HG03139 (cell line): ENCODE data around the gene P2RX7.
"Not testable (repeated sequence)": the region's sequence is repeated elsewhere in the genome, so short reads cannot be mapped to it uniquely, and the experiment has no call there.

Source experiments
- ATAC-seq: cut with Tn5 transposase; IDR thresholded peaks from one replicate; pipeline ENCODE4 v1.9.1; 2021; ENCODE audit not compliant: unreplicated experiment

Gene P2RX7

DNA sequence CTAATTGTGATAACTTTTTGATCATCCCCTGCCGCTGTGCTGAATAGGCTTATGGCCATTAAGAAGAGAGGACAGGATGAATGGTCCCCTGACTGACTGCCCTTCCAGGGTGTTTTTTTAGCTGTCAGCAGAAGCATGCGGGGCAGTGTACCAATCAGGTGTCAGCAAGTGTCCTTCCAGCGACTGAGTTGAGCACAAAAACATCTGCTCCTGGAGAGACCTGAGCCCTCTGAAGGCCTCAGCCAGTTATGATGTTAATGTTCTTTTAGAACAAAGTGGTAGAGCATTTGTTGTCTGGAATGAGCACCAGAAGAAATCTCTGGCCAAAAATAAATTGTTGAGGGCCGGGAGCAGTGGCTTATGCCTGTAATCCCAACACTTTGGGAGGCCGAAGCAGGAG lies 37.5 kb downstream of the P2RX7 start:
- ATAC-seq = no peak

DNA sequence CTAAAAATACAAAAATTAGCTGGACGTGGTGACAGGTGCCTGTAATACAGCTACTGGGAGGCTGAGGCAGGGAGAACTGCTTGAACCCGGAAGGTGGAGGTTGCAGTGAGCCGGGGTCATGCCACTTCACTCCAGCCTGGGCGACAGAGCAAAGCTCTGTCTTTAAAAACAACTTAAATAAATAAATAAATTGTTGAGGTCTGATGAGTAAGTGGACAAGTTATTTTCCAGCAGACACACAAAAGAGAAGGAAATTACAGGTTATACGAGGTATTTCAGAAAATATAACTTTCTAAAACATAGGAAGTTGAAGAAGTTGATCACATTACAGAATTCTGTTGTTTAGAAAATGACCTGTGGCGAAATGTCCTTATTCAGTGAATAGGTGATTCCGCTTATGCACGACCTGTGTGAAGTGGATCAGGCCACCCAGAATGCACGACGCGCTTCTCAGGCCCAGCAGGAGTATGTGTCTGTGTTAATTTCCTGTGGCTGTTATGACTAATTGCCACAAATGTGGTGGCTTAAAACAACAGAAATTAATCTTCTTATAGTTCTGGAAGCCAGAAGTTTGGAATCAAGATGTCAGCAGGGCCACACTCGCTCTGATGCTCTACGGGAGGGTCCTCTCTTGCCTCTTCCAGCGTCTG lies 38.1 kb downstream of the P2RX7 start:
- no peak for ATAC-seq

DNA sequence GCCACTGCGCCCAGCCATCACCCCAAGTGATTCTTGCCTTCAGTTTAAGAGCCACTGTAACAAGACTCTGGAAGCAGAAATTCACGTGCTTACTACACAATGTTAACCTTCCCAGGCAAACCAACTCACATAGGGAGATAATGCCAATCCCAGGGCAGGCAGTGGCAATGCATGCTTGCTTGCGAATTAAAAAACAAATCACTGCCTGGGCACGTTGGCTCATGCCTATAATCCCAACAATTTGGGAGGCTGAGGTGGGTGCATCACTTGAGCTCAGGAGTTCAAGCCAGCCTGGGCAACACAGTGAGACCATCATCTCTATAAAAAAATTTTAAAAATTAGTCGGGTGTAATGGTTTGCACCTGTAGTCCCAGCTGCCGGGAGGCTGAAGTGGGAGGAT lies 39.5 kb downstream of the P2RX7 start:
- ATAC-seq = no peak

DNA sequence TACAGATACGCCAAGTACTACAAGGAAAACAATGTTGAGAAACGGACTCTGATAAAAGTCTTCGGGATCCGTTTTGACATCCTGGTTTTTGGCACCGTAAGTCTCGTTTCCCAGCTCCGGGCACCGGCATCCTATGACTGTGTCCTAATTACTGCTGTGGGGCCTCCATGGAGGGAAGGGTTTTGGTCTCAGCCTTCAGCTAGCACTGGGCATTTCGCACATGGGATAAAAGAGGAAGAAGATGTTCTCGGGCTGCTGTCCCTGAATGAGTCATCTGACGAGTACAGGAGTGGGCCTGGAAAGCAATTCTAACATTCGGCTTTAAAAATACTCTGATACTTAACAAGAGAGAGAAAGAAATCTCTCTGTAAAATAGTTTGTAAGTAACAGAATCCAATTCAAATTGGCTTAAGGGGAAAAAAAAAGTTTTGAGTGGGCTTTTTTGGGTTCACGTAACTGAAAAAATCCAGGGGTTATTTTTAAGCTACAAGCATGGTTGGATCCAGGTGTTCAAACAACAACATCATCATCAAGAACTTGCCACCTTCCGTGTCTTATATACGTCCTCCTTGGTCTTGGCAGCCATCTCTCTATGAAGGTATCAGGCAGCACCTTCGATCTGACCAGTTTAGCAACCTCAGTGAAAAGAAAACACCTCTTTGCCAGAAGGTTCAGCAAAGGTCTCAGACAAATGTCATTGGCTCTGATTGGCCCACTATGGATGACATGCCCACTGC lies 42.9 kb downstream of the P2RX7 start:
- ATAC-seq = no peak

DNA sequence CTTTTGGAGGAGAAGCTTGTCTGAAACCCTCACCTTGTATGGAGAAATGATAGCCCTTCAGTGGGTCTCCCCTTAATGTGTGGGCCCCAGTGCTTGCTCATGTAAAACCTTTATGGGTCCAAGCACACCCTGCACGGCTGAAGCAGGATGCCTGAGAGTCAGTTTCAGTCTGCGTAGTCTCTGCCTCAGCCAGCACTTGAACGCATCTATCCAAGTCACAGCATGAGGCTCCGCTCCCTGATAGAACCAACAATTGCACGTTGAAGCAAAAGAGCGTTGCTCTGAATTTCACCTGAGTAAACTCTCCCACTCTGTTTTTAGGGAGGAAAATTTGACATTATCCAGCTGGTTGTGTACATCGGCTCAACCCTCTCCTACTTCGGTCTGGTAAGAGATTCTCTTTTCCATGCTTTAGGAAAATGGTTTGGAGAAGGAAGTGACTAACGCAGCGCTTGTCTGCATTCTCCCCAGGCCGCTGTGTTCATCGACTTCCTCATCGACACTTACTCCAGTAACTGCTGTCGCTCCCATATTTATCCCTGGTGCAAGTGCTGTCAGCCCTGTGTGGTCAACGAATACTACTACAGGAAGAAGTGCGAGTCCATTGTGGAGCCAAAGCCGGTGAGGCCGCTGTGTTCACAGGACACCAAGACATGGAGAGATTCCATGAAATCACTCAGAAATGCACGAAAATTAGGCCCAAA lies 44.3 kb downstream of the P2RX7 start:
- ATAC-seq = no peak

DNA sequence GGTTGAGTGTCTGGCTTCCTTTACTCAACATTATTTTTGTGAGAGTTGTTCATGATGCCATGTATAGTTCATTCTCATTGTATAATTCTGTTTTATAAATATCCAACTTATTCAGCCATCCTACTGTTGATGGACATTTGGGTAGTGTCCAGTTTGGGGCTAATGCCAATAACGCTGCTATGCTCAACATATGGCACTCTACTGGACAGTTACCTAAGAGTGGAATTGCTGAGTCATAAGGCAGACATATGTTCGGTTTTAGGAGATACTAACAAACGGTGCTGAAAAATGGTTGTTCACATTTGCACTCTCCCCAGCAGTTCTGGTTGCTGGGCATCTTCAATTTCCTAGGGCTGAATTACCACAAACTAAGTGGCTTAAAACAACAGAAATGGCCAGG lies 48.5 kb downstream of the P2RX7 start:
- no peak for ATAC-seq

DNA sequence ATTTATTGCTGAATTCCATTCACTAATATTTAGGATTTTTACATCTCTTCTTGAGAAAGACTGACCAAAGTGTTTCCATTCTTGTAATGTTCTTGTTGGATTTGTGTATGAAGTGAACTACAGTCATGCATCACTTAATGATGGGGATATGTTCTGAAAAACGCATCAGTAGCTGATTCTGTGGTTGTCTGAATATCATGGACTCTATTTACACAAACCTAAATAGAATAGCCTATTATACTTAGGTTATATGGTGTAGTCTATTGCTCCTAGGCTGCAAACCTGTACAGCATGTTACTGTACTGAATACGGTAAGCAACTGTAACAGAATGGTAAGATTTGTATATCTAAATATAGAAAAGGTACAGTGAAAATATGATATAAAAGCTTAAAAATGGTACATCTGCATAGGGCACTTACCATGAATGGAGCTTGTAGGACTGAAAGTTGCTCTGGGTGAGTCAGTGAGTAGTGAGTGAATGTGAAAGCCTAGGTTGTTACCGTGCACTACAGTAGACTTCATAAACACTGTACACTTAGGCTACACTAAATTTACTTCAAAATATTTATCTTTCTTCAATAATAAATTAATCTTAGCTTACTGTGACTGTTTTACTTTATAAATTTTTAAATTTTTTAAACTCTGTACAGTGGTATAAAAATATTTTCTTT lies 49.7 kb downstream of the P2RX7 start:
- ATAC-seq = no peak

DNA sequence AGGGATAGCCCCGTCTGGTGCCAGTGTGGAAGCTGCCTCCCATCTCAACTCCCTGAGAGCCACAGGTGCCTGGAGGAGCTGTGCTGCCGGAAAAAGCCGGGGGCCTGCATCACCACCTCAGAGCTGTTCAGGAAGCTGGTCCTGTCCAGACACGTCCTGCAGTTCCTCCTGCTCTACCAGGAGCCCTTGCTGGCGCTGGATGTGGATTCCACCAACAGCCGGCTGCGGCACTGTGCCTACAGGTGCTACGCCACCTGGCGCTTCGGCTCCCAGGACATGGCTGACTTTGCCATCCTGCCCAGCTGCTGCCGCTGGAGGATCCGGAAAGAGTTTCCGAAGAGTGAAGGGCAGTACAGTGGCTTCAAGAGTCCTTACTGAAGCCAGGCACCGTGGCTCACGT lies 51.7 kb downstream of the P2RX7 start:
- ATAC-seq = no peak

DNA sequence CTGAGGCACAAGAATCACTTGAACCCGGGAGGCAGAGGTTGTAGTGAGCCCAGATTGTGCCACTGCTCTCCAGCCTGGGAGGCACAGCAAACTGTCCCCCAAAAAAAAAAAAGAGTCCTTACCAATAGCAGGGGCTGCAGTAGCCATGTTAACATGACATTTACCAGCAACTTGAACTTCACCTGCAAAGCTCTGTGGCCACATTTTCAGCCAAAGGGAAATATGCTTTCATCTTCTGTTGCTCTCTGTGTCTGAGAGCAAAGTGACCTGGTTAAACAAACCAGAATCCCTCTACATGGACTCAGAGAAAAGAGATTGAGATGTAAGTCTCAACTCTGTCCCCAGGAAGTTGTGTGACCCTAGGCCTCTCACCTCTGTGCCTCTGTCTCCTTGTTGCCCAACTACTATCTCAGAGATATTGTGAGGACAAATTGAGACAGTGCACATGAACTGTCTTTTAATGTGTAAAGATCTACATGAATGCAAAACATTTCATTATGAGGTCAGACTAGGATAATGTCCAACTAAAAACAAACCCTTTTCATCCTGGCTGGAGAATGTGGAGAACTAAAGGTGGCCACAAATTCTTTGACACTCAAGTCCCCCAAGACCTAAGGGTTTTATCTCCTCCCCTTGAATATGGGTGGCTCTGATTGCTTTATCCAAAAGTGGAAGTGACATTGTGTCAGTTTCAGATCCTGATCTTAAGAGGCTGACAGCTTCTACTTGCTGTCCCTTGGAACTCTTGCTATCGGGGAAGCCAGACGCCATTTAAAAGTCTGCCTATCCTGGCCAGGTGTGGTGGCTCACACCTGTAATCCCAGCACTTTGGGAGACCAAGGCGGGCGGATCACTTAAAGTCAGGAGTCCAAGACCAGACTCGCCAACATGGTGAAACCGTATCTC lies 52.6 kb downstream of the P2RX7 start:
- no peak for ATAC-seq

DNA sequence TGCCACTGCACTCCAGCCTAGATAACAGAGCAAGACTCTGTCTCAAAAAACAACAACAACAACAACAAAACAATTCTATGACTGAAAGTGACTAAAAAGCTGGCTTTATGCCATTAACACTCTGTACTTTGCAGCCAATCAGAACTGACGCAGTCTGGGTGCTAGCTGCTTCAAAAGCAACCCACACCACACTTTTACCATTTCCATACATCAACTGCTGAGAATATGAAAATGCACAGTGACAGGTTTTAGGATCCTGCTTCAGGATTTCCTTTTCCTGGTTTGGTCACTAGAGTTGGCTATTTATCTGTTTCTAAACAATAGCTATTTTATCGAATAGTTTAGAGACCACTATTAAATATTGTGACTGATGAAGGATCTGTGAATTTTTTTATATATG lies 54.1 kb downstream of the P2RX7 start:
- ATAC-seq = no peak

DNA sequence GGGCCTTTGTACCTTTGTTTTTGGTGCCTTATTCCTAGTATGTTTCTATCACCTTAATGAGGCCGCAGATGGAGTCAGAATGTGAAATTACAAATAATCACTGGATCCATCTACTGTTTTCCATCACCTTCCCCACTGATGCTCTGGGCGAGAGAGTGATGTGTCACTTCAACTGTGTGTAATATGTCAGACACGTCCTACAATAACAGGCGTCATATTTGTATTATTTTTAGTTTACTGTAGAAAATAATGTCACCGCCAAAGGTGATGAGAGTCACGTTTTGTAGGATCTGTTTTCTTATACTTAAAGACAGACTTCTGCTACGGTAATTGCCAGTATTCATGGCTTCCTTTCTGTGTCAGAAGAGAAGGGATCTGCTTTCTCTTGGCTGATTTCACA lies 54.8 kb downstream of the P2RX7 start:
- ATAC-seq = no peak

DNA sequence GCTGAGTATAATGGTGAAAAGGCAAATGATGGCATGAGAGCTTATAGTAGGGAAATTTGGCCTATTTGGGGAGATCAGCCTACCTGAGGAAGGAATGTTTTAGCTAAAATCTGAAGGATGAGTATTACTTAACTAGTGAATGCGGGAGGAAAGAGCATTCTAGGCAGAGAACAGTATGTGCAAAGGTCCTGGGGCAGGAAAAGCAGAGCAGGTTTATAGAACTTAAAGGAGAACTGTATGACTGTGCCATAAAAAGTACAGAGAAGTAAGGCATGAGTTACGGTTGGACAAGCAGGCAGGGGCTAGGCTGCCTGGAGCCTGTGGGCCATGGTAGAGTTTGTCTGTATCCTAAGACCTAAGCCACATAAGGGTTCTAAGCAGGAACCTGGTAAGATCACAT lies 55.6 kb downstream of the P2RX7 start:
- no peak for ATAC-seq

DNA sequence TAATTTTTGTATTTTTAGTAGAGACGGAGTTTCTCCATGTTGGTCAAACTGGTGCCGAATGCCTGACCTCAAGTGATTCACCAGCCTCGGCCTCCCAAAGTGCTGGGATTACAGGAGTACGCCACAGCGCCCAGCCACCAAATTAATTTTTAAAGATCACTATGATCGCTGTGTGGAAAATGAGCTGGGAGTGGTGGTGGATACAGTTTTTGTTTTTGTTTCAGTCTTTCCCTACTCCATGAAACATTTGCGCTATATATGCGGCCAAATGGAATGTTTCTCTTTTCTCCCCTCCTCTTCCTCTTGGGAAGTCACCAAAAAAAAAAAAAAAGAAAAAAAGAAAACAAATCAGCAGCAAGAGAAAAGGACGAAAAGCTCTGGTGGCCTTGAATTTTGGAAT lies 56.5 kb downstream of the P2RX7 start:
- no peak for ATAC-seq

DNA sequence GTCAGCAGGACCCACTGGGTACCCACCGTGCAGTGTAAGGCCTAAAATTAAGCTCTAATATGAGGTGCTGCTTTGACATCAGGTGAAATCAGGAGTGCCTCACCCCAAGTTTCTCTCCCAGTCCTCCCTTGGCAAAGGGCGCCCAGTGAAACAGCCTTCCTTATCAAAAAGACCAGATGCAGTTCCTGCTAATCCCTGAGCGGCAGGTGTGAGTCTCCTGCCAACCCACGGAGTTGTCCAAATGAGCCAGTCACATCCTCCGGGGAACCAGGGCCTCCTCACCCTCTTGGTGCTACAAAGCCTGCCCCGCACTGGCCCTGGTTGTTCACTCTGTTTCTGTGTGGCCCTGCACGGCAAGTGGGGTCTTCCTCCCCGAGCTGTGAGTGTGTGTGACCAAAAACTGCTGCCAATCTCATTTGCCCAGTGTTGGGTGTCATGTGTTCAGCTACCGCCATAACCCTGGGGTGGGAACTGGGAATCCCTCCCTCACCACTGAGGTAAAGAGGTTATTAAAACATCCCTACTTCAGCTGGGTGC lies 57.0 kb downstream of the P2RX7 start:
- no peak for ATAC-seq

DNA sequence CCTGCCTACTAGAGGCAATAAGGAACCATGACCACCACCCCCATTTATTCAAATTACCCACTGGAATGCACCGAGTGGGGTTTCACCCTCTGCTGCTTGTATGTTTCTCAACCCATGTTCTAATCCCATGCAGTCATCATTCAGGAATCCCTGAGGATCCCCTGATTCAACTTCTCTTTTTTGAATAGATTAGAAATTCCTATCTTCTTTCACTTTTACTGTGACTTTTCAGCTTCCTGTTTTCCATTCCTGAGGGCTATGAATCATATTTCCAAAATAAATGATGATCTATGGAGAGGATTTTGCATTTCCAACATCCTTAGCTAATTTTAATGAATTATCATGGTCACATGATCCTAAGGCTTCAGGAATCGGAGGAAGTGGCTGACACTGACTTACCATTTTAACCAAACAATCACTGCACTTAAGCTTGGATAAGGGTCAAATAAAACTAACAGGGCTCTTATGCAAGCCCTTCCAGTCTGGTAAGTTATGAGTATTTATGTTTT lies 57.9 kb downstream of the P2RX7 start:
- no peak for ATAC-seq

DNA sequence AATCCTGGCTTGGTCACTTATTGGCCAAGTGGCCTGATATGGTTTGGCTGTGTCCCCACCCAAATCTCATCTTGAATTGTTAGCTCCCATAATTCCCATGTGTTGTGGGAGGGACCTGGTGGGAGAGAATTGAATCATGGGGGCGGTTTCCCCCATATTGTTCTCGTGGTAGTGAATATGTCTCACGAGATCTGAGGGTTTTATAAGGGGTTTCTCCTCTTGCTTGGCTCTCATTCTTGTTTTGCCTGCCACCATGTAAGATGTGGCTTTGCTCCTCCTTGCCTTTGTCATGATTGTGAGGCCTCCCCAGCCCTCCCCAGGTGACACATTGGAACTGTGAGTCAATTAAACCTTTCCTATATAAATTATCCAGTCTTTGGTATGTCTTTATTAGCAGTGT lies 58.5 kb downstream of the P2RX7 start:
- no peak for ATAC-seq

DNA sequence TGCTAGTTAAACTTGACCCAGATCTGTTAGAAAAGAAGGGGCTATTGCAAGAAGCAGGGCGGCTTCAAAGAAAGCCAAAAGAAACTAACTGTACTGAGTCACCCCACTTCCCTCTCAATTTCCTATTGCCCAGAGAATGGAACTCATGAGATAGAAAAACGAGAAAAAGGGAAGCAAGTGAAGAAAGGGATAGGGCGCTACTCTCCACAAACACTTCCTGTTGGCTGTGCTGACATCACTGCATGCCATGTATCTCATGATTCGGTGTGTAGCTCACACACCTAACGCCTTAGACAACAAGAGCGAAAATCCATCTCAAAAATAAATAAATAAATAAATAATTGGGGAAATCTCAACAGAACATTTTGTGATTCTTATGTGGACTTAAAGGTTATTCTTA lies 64.2 kb downstream of the P2RX7 start:
- no peak for ATAC-seq

DNA sequence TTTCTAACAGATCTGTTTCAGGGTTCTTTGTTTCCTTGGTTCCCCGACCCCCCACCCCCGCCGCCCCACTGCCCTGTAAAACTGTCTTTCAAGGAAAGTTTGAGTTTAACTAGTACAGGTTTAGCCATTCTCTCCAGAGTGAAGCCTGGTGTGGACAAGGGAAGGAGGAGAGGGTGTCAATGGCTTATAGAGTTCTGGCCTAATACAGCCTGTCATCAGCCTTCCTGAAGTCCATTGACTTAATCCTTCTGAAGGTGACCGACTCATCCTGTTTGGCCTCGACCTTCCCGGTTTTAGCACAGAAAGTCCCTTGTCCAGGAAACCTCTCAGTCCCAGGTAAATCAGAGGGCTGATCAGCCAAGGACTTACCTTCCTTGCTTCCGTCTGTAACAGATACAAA lies 66.3 kb downstream of the P2RX7 start:
- ATAC-seq = no peak

DNA sequence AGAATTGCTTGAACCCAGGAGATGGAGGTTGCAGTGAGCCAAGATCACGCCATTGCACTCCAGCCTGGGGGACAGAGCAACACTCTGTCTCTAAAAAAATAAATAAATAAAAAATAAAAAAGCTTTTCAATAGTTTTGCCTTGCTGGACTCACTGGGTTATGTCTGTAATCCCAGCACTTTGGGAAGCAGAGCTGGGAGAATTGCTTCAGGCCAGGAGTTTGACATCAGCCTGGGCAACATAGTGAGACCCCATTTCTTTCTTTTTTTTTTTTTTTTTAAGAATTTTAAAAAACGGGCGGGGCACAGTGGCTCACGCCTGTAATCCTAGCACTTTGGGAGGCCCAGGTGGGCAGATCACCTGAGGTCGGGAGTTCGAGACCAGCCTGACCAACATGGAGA lies 68.5 kb downstream of the P2RX7 start:
- not testable (repeated sequence) for ATAC-seq
